IMR-90 (cell line): Measurements from ENCODE around the gene NR5A2. TPM values are rescaled to one million over a fixed set of nuclear protein-coding genes. Genes with fewer than 3 reads are reported as not detected.

Experiments
- microRNA-seq, 2 experiments: library from miRNA; stranded (forward) in 1 of 2; unstranded in 1 of 2; fragments of 10-50 nt in 1 of 2; fragments of <30 nt in 1 of 2; gene quantifications in 1 of 2; microRNA quantifications in 1 of 2; one replicate each; pipeline versions ENCODE3 to v1.1.0; 2013 to 2020; ENCODE audit not compliant: insufficient read depth in 1 of 2, insufficient read length in 1 of 2, unreplicated experiment in 1 of 2
- polyA plus RNA-seq, 3 experiments: library from polyadenylated mRNA; depleted of rRNA; stranded (reverse); fragments of >200 nt; gene quantifications; 2 replicates each; pipeline ENCODE4 v1.2.3, GENCODE V29; 2012; ENCODE audit warnings: low replicate concordance in 1 of 3
- small RNA-seq, 5 experiments: library from RNA; depleted of rRNA; stranded (forward); fragments of <200 nt; gene quantifications; one replicate each; pipeline ENCODE3, GENCODE V24; 2012
- total RNA-seq: library from RNA; depleted of rRNA; stranded (reverse); fragments of >200 nt; gene quantifications from 2 replicates; pipeline ENCODE4 v1.2.3, GENCODE V29; 2012

The NR5A2 gene
- total and polyA plus RNA-seq, 2 of the 4 experiments (the other 2 are of a cell fraction): 0.03 to 0.18 TPM

Small RNA genes within 50 kb of the gene (microRNA-seq; reads per million reads assigned to microRNA genes)
- gene RNU6-570P (ENCODE audit: insufficient read depth, insufficient read length) (not detected), gene RNU6-609P (ENCODE audit: insufficient read depth, insufficient read length) (not detected), gene RNU6-716P (ENCODE audit: insufficient read depth, insufficient read length) (not detected)

Small RNA genes within 50 kb of the gene (small RNA-seq; reads per million reads assigned to genes)
- gene RNU6-570P (0 reads per million in 5 experiments), gene RNU6-609P (0 to 0.60 (median 0) reads per million in 5 experiments), gene RNU6-716P (0 reads per million in 5 experiments)
